Measurements from ENCODE around the gene SYT9. TPM values are rescaled to one million over a fixed set of nuclear protein-coding genes. Genes with fewer than 3 reads are reported as not detected.

The SYT9 gene
- polyA plus RNA-seq, 1 of the 3 experiments (the other 2 are of a cell fraction) = 0.10 TPM

GRCh38 chr11:7427733-7428132 lies 176.0 kb downstream of the SYT9 start:
- H3K27me3 ChIP-seq (ENCODE audit: insufficient read depth) = no peaks in the 10 kb centered on the region
- H3K9me3 ChIP-seq = no peaks in the 10 kb centered on the region
- ChIA-PET POLR2A (no interaction called here), CTCF (interaction anchor here (3.2 kb wide), 1 partner anchor 15 kb away, joined by 13 read pairs; no protein-coding TSS in a partner anchor)
- no peak overlapping the region for H3K27ac ChIP-seq (ENCODE audit: low read depth in 2 of 2, low read length in 1 of 2)
- H3K9me2 ChIP-seq = no peaks in the 10 kb centered on the region
- no peak overlapping the region for H2AFZ ChIP-seq (ENCODE audit: low read depth)
- no peaks in the 10 kb centered on the region for H4K20me1 ChIP-seq (ENCODE audit: insufficient read depth)
- H3F3A ChIP-seq (replicated peaks; ENCODE audit: insufficient read depth) = no peaks in the 10 kb centered on the region
- no peaks in the 10 kb centered on the region for H3K36me3 ChIP-seq (replicated peaks in 1 of 2; ENCODE audit: control insufficient read depth in 1 of 2, insufficient read depth in 2 of 2, low read length in 1 of 2)
- H3K4me1 ChIP-seq (ENCODE audit: control insufficient read depth in 1 of 2, insufficient read depth in 2 of 2, low read depth in 1 of 2, low read length in 1 of 2) = no peaks in the 10 kb centered on the region
- H3K79me2 ChIP-seq (ENCODE audit: insufficient read depth) = no peaks in the 10 kb centered on the region
- TF ChIP-seq EZH2phosphoT487 (IDR thresholded peaks at IDR 0.05; ENCODE audit: borderline replicate concordance, low read depth) = no peak
- TF ChIP-seq ZBTB33 (IDR thresholded peaks at IDR 0.05; ENCODE audit: borderline replicate concordance, low read depth) = no peak
- TF ChIP-seq USF1 (IDR thresholded peaks at IDR 0.05; ENCODE audit: borderline replicate concordance, low read depth) = no peak
- TF ChIP-seq JUND (IDR thresholded peaks at IDR 0.05) = no peak
- TF ChIP-seq FOSL2 (IDR thresholded peaks at IDR 0.05; ENCODE audit: borderline replicate concordance, low read depth) = no peak
- TF ChIP-seq EP300 (IDR thresholded peaks at IDR 0.05; ENCODE audit: borderline replicate concordance in 1 of 2, low read depth in 1 of 2, low read length in 1 of 2) = no peak
- TF ChIP-seq GABPA (IDR thresholded peaks at IDR 0.05; ENCODE audit: low read depth) = no peak
- no peak for TF ChIP-seq RXRA (IDR thresholded peaks at IDR 0.05; ENCODE audit: borderline replicate concordance, low read depth)
- TF ChIP-seq YY1 (IDR thresholded peaks at IDR 0.05; ENCODE audit: low read depth) = no peak
- H3K4me2 ChIP-seq = no peak overlapping the region
- 44% methylated on average over 3 of the region's 3 CpGs for WGBS (ENCODE audit: low lambda C conversion rate)
- no peak overlapping the region for H3K9ac ChIP-seq
- no peak for DNase-seq
- no peak overlapping the region for H3K4me3 ChIP-seq (ENCODE audit: low read depth in 2 of 2, low read length in 1 of 2)

GRCh38 chr11:7428196-7428595 lies 176.5 kb downstream of the SYT9 start:
- Histone ChIP-seq H3K79me2 (ENCODE audit: insufficient read depth) (no peaks in the 10 kb centered on the region), H2AFZ (ENCODE audit: low read depth) (no peak overlapping the region), H3K27ac (ENCODE audit: low read depth in 2 of 2, low read length in 1 of 2) (no peak overlapping the region), H3K36me3 (replicated peaks in 1 of 2; ENCODE audit: control insufficient read depth in 1 of 2, insufficient read depth in 2 of 2, low read length in 1 of 2) (no peaks in the 10 kb centered on the region), H3F3A (replicated peaks; ENCODE audit: insufficient read depth) (no peaks in the 10 kb centered on the region), H3K9me2 (no peaks in the 10 kb centered on the region), H3K9ac (no peak overlapping the region), H3K4me2 (no peak overlapping the region), H3K4me3 (ENCODE audit: low read depth in 2 of 2, low read length in 1 of 2) (no peak overlapping the region), H3K4me1 (ENCODE audit: control insufficient read depth in 1 of 2, insufficient read depth in 2 of 2, low read depth in 1 of 2, low read length in 1 of 2) (no peaks in the 10 kb centered on the region), H4K20me1 (ENCODE audit: insufficient read depth) (no peaks in the 10 kb centered on the region), H3K27me3 (ENCODE audit: insufficient read depth) (no peaks in the 10 kb centered on the region), H3K9me3 (no peaks in the 10 kb centered on the region)
- POLR2A ChIA-PET = no interaction called here
- TF ChIP-seq NFIC (IDR thresholded peaks at IDR 0.05; ENCODE audit: borderline replicate concordance) (no peak), YY1 (IDR thresholded peaks at IDR 0.05; ENCODE audit: low read depth) (no peak), TEAD4 (IDR thresholded peaks at IDR 0.05; ENCODE audit: borderline replicate concordance, insufficient read depth) (no peak)
- no peak for DNase-seq
- WGBS (ENCODE audit: low lambda C conversion rate) = 36% methylated on average over 2 of the region's 2 CpGs
- CTCF ChIA-PET = interaction anchor here (1.2 to 3.2 kb wide), 2 partner anchors 15 to 284 kb away, joined by 3 to 13 read pairs; no protein-coding TSS in a partner anchor
